Immature natural killer cell (primary cell): Measurements from ENCODE around the gene TTLL12. TPM values are rescaled to one million over a fixed set of nuclear protein-coding genes. Genes with fewer than 3 reads are reported as not detected.

Experiments
- DNase-seq, 3 donors: peaks; one replicate each; pipeline ENCODE4 v3.0.0; 2022; ENCODE audit warnings: mixed read lengths in 1 of 3
- H3K27ac Mint-ChIP-seq, 6 donors: one replicate each; pipeline ENCODE4 v1.8.0; 2020; ENCODE audit warnings: mixed read lengths in 6 of 6, mild to moderate bottlenecking in 5 of 6, inconsistent platforms in 4 of 6, moderate library complexity in 3 of 6
- H3K27me3 Mint-ChIP-seq, 3 donors: one replicate each; pipeline ENCODE4 v1.8.0; 2020 to 2021; ENCODE audit warnings: low read depth in 3 of 3, mild to moderate bottlenecking in 3 of 3, mixed read lengths in 3 of 3, moderate library complexity in 3 of 3, inconsistent platforms in 1 of 3
- H3K36me3 Mint-ChIP-seq, 3 donors: one replicate each; pipeline ENCODE4 v1.8.0; 2020; ENCODE audit warnings: mixed read lengths in 3 of 3, inconsistent platforms in 2 of 3, mild to moderate bottlenecking in 2 of 3
- H3K4me1 Mint-ChIP-seq, 2 donors: one replicate each; pipeline ENCODE4 v1.8.0; 2020; ENCODE audit warnings: inconsistent platforms in 2 of 2, mild to moderate bottlenecking in 2 of 2, mixed read lengths in 2 of 2, moderate library complexity in 1 of 2
- H3K4me3 Mint-ChIP-seq, 5 donors: one replicate each; pipeline ENCODE4 v1.8.0; 2020; ENCODE audit warnings: mild to moderate bottlenecking in 5 of 5, mixed read lengths in 5 of 5, inconsistent platforms in 3 of 5, moderate library complexity in 3 of 5
- H3K9me3 Mint-ChIP-seq, 6 donors: one replicate each; pipeline ENCODE4 v1.8.0; 2020; ENCODE audit warnings: mild to moderate bottlenecking in 6 of 6, mixed read lengths in 6 of 6, inconsistent platforms in 4 of 6, moderate library complexity in 3 of 6
- polyA plus RNA-seq, 3 donors: library from polyadenylated mRNA; unstranded; fragments of 300-500 nt; fragmentation: Illumina TruSeq; gene quantifications; one replicate each; pipeline ENCODE4 v1.2.3, GENCODE V29; 2021

Gene TTLL12
- polyA plus RNA-seq, 3 donors from 2014 or later, result 10.8 to 17.5 (median 16.4) TPM

DNA sequence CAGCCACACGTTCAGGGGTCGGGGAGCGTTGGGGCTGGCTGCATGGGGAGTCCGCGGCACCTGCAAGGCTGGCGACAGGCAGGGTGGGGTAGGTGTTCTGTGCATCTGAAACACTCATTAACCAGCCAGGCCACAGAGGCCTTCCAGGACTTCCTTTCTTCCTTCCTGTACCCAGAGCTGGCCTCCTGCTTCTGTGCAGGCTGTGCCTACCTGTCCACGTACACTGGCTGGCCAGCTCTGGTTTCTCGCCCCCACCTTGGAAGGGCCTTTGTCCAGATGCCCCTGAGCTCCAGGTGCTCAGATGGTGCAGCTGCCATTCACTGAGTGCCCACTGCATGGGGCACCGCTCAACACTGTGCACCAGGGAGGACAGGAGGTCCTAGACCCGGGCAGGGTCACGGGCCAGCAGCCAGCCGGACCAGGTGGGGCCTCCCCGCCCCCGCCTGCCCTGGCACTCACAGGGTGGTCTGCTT, 15.9 kb downstream of the TTLL12 start:
- Mint-ChIP-seq H3K4me3 (peak overlapping the region in 4 of 5 donors; percentile 9 to 57 (median 14)), H3K4me1 (peaks cover 9 to 17% of the 10 kb centered on the region in 2 donors), H3K27ac (peak overlapping the region in 5 of 6 donors; percentile 29 to 68 (median 58)), H3K36me3 (peaks cover 0 to 7% (median 5%) of the 10 kb centered on the region in 3 donors), H3K9me3 (no peaks in the 10 kb centered on the region), H3K27me3 (no peaks in the 10 kb centered on the region)
- no peak for DNase-seq

DNA sequence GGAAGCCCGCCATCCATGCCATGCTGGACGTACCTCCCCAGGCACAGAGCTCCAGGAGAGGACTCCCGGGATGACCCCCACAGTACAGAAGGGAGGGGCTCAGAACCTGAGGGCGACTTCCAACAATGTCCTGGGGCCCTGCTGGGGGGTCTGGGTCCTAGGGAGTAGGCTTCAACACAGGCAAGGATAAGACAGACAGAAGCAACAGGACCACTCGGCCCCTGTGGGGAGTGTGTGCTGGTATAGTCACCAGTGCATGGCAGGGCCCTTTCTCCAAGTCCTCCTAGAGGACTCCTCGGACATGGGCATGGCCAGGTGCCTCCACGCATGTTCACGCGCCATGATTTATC, 16.8 kb downstream of the TTLL12 start:
- Mint-ChIP-seq H3K9me3 (no peaks in the 10 kb centered on the region), H3K36me3 (peaks cover 0 to 7% (median 4%) of the 10 kb centered on the region in 3 donors), H3K4me3 (peak overlapping the region in 1 of 5 donors; percentile 18), H3K27me3 (no peaks in the 10 kb centered on the region), H3K27ac (peak overlapping the region in 2 of 6 donors; percentile 43 to 58), H3K4me1 (peaks cover 9 to 17% of the 10 kb centered on the region in 2 donors)
- DNase-seq, result no peak

DNA sequence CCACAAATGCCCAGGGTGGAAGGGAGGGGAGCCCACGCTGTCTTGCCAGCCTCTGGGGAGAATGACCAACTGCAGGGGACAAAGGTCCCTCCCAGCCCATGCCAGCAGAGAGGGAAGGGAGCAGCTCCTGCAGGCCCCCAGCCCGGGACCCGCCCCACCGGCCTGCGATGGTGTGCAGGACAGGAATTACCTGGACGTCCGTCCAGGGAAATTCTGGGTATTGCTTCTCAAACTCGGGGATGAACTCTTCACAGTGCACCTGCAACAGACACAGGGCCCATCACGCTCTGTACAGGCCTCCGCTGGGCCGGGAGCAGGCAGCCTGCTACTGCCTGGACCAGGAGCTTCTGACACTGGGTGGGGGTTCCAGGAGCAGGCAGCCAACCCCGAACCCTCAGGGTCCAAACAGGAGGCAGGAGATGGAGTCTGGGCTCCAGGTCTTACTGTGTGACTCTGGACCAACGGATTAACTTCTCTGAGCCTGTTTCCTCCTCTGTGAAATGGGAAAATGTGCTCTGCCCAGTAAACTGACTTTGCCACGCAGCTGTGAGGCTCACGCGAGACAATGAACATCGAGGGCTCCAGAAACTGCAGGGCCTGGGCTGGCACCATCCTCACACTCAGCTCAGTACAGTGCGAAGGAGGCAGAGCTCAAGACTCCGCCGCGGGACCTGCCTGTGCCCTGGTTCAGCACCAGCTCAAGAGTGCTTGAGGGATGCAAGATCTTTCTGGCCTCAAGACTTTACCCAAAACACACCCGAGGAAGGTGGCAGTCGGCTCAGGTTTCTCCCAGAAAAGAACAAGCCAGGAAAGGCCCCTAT, 17.4 kb downstream of the TTLL12 start:
- H3K4me1 Mint-ChIP-seq, result peaks cover 9 to 17% of the 10 kb centered on the region in 2 donors
- H3K36me3 Mint-ChIP-seq, result peaks cover 0 to 7% (median 4%) of the 10 kb centered on the region in 3 donors
- H3K27me3 Mint-ChIP-seq, result no peaks in the 10 kb centered on the region
- H3K27ac Mint-ChIP-seq, result peak overlapping the region in 1 of 6 donors; percentile 58
- no peak for DNase-seq
- H3K4me3 Mint-ChIP-seq, result no peak overlapping the region
- no peaks in the 10 kb centered on the region for H3K9me3 Mint-ChIP-seq

DNA sequence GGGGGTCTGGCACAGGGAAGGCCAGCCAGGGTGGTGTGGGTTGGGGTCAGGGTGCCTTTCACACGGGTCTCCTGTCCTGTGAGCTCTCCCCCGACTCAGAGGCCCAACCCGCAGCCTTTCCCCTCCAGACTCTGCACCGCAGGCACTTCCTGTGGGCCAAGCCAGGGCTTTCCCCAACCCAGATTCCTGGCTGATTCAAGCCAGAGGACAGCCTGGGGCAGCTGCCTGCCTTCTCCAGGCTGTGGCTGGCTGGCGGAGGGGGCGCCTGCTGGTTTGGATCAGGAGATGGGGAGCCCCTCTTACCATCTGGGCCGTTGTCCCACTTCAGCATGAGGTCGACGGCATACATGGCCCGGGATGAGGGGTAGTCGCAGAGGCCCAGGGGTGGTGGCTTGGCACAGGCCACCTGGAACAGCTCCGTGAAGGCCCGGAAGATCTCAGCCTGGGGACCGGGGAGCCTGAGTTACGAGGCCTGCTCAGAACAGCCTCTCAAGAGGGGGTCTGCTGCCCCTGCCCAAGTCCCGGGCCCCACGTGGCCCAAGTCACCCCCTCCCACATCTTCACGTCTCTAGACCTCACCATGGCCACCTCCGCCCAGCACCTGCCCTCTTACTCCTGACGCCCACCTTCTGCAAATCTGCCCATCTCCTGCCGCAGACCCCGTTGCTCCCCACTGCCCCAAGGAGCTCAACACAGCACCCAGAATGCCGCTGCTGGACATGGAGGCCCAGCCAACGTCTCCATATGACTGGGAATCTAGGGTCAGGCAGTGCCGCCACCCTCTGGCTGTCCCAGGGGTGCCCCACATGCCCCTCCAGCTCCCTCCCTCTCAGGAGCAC, 18.2 kb downstream of the TTLL12 start:
- Mint-ChIP-seq H3K9me3 (no peaks in the 10 kb centered on the region), H3K27ac (no peak overlapping the region), H3K4me1 (peaks cover 9 to 17% of the 10 kb centered on the region in 2 donors), H3K36me3 (peaks cover 0 to 11% (median 7%) of the 10 kb centered on the region in 3 donors), H3K4me3 (no peak overlapping the region), H3K27me3 (peaks cover 0 to 2% (median 0%) of the 10 kb centered on the region in 3 donors)
- no peak for DNase-seq

DNA sequence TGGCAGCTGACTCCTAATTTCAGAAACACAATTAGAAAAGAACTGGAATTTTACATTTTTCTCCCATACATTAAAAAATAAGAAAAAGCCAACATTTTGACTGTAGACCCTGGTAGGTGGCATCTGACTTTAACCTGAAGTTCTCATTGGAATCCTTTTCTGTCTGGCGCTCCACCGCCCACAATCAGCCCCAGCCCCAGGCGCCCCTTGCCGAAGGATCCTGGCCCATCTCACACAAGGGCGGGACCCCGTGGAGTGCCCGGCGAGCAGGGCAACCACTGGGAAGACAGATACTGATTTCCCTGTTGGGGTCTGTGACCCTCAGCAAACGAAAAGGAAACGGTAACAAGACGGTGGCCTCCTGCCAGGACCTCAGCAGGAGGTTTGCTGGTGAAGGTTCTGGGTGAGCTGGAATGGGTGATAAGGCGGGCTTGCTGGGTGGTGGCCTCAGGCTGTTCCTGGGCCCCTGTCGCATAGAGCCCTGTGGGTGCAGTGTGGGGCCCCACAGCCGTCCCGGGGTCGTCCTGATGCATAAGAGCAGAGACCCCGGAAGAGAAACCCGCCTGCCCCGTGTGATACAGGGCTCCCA, 19.8 kb downstream of the TTLL12 start:
- Mint-ChIP-seq H3K4me1 (peaks cover 9 to 17% of the 10 kb centered on the region in 2 donors), H3K36me3 (peaks cover 0 to 4% (median 3%) of the 10 kb centered on the region in 3 donors), H3K27me3 (peaks cover 0 to 2% (median 0%) of the 10 kb centered on the region in 3 donors), H3K27ac (no peak overlapping the region), H3K9me3 (no peaks in the 10 kb centered on the region), H3K4me3 (no peak overlapping the region)
- DNase-seq, result no peak

DNA sequence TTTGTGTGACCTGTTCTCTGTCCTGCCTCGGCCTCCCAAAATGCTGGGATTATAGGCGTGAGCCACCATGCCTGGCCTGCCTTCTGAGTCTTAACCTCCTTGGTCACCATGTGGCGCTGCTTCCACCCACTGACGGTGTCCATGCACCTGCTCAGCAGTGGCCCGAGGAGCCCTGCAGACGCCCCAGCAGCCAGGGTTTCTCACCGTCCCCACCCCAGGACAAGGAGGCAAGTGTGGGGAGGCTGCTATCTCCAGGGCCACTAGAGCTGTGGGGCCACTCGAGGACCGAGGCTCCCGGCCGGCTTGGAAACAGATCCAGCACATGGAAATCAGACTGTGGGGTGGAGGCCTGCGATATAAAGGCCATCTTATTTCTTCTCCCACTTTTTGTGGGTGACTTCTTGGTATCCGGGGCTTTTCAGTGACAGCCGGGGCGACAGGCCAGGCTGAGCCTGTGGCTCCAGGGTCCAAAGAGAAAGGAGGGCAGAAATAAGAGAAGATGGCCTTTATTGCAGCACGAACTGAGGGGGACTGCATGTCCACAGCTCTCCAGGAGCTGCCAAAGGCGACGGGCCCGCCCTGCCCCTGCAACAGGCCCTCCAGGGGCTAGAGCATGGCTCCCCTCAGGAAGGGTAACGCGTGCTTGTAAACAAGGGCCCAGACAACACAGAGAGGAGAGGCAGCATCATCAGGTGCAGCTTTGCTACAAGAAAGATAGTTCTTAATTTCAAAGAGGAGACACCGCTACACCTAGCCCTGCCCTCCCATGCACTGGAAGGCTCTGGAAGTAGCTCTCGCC, 20.6 kb downstream of the TTLL12 start:
- H3K4me1 Mint-ChIP-seq, result peaks cover 7 to 14% of the 10 kb centered on the region in 2 donors
- H3K36me3 Mint-ChIP-seq, result peaks cover 0 to 4% (median 3%) of the 10 kb centered on the region in 3 donors
- H3K27ac Mint-ChIP-seq, result no peak overlapping the region
- no peak for DNase-seq
- peaks cover 0 to 2% (median 0%) of the 10 kb centered on the region in 3 donors for H3K27me3 Mint-ChIP-seq
- H3K9me3 Mint-ChIP-seq, result no peaks in the 10 kb centered on the region
- no peak overlapping the region for H3K4me3 Mint-ChIP-seq

DNA sequence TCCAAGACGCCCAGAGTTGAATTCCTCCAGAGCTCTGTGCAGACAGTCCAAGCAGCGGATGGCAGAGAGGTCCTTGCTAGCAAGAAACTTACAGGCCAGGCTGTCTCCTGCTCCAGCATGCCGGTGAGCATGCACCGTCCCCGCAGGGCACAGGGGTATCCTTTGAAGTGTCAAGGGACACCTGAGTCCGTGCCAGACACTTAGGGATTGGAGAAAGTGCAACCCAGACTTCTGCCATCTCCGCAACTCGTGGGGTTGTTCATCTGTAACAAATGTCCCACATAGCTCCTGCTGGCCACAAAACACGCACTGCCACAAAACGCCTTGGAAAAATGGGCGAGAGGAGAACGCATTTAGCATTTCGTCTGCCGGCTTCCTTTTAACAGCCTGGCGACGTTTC, 22.3 kb downstream of the TTLL12 start:
- Mint-ChIP-seq H3K27me3 (peaks cover 0 to 2% (median 0%) of the 10 kb centered on the region in 3 donors), H3K9me3 (no peaks in the 10 kb centered on the region), H3K27ac (no peak overlapping the region), H3K36me3 (peaks cover 0 to 7% (median 3%) of the 10 kb centered on the region in 3 donors), H3K4me3 (no peak overlapping the region), H3K4me1 (no peaks in the 10 kb centered on the region)
- DNase-seq, result no peak

DNA sequence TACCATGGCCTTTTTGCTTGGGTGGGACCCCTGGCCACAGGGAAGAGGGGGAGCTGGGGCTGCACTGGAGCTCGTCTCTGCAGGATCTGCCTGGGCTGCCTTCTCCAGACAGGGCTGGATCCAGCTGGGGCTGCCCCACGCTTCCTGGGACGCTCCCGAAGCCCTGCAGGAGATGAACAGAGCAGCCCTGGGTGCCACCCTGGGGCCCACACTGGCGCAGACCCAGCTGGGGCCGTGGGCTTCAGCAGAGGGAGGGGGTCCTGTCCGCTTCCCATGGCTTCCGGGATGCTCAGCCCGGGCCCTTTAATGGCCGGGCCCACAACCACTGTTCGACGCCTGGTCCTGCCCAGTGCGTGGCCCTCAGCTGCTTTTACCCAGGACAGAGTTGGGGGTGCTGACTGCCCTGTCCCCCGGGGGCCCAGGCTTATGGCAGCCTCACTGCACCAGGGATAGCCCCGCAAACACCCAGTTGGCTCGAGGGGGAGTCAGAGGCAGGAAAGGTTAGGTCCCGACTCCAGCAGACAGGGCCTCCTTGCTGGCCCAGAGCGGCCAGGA, 23.6 kb downstream of the TTLL12 start:
- Mint-ChIP-seq H3K27ac (no peak overlapping the region), H3K36me3 (peaks cover 0 to 7% (median 3%) of the 10 kb centered on the region in 3 donors), H3K9me3 (no peaks in the 10 kb centered on the region)

DNA sequence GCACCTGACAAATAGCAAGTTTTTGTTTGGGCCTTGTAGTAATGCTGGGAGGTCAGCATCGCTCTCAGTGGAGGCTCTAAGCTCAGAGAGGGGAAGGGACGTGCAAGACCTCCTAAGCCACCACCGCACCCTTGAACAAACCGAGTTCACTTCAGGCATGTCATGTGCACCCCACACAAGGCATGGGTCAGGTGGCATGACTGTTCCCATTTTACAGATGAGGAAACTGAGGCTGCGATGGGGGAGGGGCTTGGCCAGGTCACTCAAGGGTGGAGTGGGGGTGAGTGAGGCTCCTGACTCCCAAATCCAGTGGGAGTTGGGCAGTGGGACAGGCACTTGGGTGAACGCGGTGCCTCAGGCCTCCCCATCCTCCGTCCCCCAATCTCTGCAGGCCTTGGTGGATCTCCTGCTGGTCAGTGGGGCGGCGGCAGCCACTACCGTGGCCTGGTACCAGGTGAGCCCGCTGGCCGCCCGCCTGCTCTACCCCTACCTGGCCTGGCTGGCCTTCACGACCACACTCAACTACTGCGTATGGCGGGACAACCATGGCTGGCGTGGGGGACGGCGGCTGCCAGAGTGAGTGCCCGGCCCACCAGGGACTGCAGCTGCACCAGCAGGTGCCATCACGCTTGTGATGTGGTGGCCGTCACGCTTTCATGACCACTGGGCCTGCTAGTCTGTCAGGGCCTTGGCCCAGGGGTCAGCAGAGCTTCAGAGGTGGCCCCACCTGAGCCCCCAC, 24.4 kb downstream of the TTLL12 start:
- Mint-ChIP-seq H3K4me3 (no peak overlapping the region), H3K27ac (no peak overlapping the region), H3K9me3 (no peaks in the 10 kb centered on the region), H3K27me3 (peaks cover 0 to 2% (median 0%) of the 10 kb centered on the region in 3 donors), H3K4me1 (peaks cover 0 to 2% of the 10 kb centered on the region in 2 donors), H3K36me3 (peaks cover 0 to 7% (median 3%) of the 10 kb centered on the region in 3 donors)
- no peak for DNase-seq

More for the DNA sequence above, 23.6 kb downstream of the TTLL12 start:
- no peak overlapping the region for H3K4me3 Mint-ChIP-seq
- DNase-seq, result no peak
- H3K4me1 Mint-ChIP-seq, result peaks cover 0 to 2% of the 10 kb centered on the region in 2 donors
- peaks cover 0 to 2% (median 0%) of the 10 kb centered on the region in 3 donors for H3K27me3 Mint-ChIP-seq

DNA sequence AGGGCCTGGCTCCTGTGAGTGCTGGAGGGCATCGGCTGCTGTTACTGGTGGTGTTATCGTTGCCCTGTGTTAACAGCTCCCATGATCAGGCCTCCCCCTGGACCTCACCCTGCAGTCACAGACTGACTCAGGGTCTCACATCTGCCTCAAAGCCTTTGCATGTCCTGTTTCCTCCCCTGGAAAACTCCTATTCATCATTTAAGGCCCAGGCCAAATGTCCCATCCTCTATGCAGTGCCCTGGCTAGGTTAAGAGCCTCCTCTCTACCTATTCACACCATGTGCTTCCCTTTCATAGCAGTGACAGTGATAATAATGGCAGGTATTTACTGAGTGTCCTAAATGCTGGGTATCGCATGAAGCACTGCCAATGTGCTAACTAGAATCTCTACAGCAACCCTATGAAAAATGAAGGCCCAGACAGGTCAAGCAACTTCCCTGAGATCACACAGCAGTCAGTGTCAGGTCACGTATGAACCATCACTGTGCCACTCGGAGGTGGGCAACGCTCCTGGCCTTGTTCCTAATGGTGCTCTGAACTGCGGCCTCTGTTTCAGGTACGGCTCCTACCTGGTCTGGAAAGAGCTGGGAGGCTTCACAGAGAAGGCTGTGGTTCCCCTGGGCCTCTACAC, 26.3 kb downstream of the TTLL12 start:
- no peak overlapping the region for H3K4me3 Mint-ChIP-seq
- H3K36me3 Mint-ChIP-seq, result peaks cover 0 to 7% (median 3%) of the 10 kb centered on the region in 3 donors
- peak overlapping the region in 2 of 6 donors; percentile 5 to 21 for H3K27ac Mint-ChIP-seq
- peaks cover 0 to 3% of the 10 kb centered on the region in 2 donors for H3K4me1 Mint-ChIP-seq
- DNase-seq, result no peak
- no peaks in the 10 kb centered on the region for H3K9me3 Mint-ChIP-seq
- H3K27me3 Mint-ChIP-seq, result peaks cover 0 to 2% (median 0%) of the 10 kb centered on the region in 3 donors

DNA sequence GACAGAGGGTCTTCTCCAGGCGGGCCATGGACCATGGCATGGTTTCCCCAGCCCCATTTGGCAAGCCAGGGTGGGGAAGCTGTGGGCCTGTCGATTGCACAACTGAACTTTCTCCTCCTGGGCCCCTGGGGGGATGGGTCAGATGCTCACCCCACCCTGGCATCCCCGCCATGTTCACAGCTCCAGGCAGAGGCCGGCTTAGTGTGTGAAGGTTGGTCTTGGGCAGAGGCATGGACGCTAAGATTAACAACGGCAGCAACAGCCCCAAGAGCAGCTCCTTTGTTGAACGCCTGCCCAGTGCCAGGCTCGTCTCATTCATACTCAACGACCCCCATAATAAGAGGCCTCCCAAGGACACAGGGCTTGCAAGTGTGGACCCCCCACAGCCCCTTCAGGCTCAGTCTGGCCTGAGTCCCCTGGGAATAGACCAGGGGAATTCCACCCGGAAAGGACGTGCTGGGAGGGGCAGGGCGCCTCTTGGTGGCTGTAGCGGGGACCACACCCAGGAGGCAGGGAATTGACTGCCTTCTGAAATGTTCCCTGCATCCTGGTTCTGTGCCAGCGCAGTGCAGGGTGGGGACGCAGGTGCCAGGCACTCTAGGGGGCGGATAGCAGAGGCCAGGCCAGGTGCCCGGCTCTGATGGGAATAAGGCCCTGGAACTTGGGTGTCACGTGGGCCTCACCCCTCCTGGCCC, 27.3 kb downstream of the TTLL12 start:
- no peaks in the 10 kb centered on the region for H3K9me3 Mint-ChIP-seq
- peaks cover 0 to 3% of the 10 kb centered on the region in 2 donors for H3K4me1 Mint-ChIP-seq
- no peak overlapping the region for H3K27ac Mint-ChIP-seq
- H3K27me3 Mint-ChIP-seq, result peaks cover 0 to 2% (median 0%) of the 10 kb centered on the region in 3 donors
- H3K36me3 Mint-ChIP-seq, result peaks cover 0 to 7% (median 3%) of the 10 kb centered on the region in 3 donors
- DNase-seq, result no peak
- no peak overlapping the region for H3K4me3 Mint-ChIP-seq
